Uterus (tissue), 4 donors: Measurements from ENCODE around the gene MADCAM1. TPM values are rescaled to one million over a fixed set of nuclear protein-coding genes. Genes with fewer than 3 reads are reported as not detected.

Experiments used
- DNase-seq, 2 donors: peaks; one replicate each; pipeline ENCODE4 v3.0.0-alpha.2; 2019 to 2020
- H3K27ac ChIP-seq, 2 donors: fragments of 200-600 bp; sonication (generic); 1 replicate in 1 of 2; 2 replicates in 1 of 2; pipeline ENCODE4 v1.5.1; 2016 to 2018
- H3K27me3 ChIP-seq, 2 donors: fragments of 200-600 bp; sonication (generic); one replicate each; pipeline ENCODE4 v1.5.1; 2018 to 2019; ENCODE audit warnings: control low read depth in 1 of 2
- H3K36me3 ChIP-seq, 2 donors: fragments of 200-600 bp; sonication (generic); one replicate each; pipeline ENCODE4 v1.5.1; 2019; ENCODE audit warnings: control low read depth in 1 of 2
- H3K4me1 ChIP-seq, 2 donors: fragments of 200-600 bp; sonication (generic); one replicate each; pipeline ENCODE4 v1.5.1; 2018 to 2019; ENCODE audit warnings: control low read depth in 1 of 2
- H3K4me3 ChIP-seq, 2 donors: fragments of 200-600 bp; sonication (generic); 1 replicate in 1 of 2; 2 replicates in 1 of 2; pipeline ENCODE4 v1.5.1; 2018 to 2019; ENCODE audit warnings: mild to moderate bottlenecking in 1 of 2
- H3K9me3 ChIP-seq, 2 donors: fragments of 200-600 bp; sonication (generic); one replicate each; pipeline ENCODE4 v1.5.1; 2019; ENCODE audit warnings: control low read depth in 1 of 2
- POLR2A ChIP-seq, 2 donors: fragments of 450-650 bp; IDR thresholded peaks; one replicate each; pipeline ENCODE4 v1.6.1; 2016; ENCODE audit warnings: antibody characterized with exemption in 2 of 2, mild to moderate bottlenecking in 1 of 2, moderate library complexity in 1 of 2
- intact Hi-C: fragments of 100-400 bp; cut with DNase I; formaldehyde crosslinking; loops from one replicate; pipeline ENCODE4 v1.15.1; 2023; ENCODE audit warnings: low total_unique reads
- total RNA-seq, 4 donors: library from RNA; depleted of rRNA in 3 of 4; stranded (reverse); fragments of >200 nt in 3 of 4; gene quantifications; one replicate each; pipeline versions ENCODE4 v1.1.0 to v1.2.4, GENCODE V29; 2014 to 2023
- TF ChIP-seq, protein P1 (sequence below), 4 experiments: fragments of 200-600 bp in 2 of 4; fragments of 450-650 bp in 2 of 4; sonication (generic) in 2 of 4; IDR thresholded peaks; one replicate each; pipeline ENCODE4 v1.5.1; 2016 to 2019; ENCODE audit warnings: antibody characterized with exemption in 4 of 4, mild to moderate bottlenecking in 2 of 4, moderate library complexity in 1 of 4
- donor health status: DM: yes; HTN: yes; CAD: no.

Gene MADCAM1
- total RNA-seq, 4 donors from 2014 or later = 0.34 to 2.7 TPM; not detected in 2

DNA sequence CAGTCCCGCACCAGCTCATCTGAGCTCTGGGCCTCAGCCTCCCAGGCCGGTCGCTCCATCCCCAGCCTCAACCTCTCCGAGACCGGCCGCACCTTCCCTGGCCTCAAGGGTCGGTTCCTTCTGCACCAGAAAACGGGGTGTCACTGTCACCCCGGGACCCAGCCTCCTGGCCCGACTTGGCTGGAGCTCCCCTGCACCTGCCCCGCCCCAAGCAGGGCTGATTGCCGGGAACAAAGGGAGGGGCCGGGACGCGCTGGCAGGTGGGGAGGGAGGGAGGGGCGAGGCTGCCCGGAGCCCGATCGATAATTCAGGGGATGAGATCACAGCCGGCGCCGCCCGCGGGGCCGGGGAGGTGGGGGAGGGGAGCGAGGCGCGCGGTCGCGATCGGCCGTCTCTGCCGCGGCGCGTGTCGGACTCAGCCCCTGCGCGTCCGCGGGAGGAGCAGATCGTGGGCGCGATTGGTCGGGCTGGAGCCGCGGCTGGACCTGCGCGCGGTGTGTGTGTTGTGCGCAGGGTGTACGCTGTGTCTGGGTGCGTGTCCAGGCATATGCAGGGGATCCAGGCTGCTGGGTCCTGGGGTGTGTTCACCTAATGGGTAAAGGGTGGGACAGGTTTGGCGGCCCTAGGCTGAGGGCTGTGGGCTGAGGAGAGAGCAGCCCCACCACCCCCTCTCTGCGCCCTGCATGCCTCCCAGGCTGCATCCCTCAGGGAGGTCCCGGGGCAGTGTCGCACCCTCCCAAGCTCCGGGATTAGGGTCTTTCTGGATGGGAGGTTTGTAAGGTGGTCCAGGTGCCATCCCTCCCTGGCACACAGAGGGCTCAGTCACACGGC is 34.4 kb upstream of the MADCAM1 start:
- peak; percentile 29 to 37 for DNase-seq
- intact Hi-C loops = no loop called here
- Histone ChIP-seq H3K27ac (peak overlapping the region in 1 of 2 donors; percentile 79), H3K27me3 (no peaks in the 10 kb centered on the region), H3K9me3 (no peaks in the 10 kb centered on the region), H3K4me1 (peaks cover 0 to 16% of the 10 kb centered on the region in 2 donors), H3K4me3 (peak overlapping the region; percentile 24 to 44), H3K36me3 (no peaks in the 10 kb centered on the region)
- TF ChIP-seq POLR2A (IDR thresholded peaks at IDR 0.05) = peak in 1 of 2 donors; percentile 11
- TF ChIP-seq, protein P1, sequence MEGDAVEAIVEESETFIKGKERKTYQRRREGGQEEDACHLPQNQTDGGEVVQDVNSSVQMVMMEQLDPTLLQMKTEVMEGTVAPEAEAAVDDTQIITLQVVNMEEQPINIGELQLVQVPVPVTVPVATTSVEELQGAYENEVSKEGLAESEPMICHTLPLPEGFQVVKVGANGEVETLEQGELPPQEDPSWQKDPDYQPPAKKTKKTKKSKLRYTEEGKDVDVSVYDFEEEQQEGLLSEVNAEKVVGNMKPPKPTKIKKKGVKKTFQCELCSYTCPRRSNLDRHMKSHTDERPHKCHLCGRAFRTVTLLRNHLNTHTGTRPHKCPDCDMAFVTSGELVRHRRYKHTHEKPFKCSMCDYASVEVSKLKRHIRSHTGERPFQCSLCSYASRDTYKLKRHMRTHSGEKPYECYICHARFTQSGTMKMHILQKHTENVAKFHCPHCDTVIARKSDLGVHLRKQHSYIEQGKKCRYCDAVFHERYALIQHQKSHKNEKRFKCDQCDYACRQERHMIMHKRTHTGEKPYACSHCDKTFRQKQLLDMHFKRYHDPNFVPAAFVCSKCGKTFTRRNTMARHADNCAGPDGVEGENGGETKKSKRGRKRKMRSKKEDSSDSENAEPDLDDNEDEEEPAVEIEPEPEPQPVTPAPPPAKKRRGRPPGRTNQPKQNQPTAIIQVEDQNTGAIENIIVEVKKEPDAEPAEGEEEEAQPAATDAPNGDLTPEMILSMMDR (IDR thresholded peaks at IDR 0.05) = no peak

DNA sequence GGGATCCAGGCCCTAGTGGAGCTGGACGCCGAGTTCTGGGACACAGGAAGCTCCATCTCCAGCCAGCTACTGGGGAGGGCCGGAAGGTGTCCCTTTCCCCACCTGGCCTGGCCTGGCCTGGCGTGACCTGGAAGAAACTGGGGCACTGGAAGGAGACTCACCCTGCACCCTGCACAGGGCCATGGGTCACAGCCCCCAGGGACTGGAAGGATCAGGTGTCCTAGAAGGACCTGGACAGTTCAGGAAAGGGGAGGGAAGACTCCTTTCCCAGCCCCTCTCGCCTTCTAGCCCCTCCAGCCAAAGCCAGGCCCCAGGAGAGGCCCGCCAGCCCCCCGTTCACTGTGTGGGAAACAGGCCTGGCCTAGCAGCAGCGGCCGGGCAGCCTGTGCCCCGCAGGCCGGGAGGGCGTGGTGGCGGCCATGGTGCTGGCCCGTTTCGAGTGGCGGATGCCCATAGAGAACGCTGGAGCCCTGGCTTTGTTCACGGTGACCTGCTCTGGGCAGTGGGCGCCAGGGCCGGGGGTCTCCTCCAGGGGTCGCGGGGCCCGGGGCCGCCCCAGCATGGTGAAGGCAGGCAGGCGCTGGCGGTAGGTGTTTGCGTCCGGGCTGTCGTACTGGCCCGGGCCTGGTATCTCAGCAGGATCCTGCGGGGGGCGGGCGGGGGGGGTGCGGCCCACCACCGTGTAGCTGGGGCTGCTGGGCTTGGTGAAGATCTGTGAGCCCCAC is 32.6 kb upstream of the MADCAM1 start:
- no peak for DNase-seq
- H3K36me3 ChIP-seq = no peaks in the 10 kb centered on the region

DNA sequence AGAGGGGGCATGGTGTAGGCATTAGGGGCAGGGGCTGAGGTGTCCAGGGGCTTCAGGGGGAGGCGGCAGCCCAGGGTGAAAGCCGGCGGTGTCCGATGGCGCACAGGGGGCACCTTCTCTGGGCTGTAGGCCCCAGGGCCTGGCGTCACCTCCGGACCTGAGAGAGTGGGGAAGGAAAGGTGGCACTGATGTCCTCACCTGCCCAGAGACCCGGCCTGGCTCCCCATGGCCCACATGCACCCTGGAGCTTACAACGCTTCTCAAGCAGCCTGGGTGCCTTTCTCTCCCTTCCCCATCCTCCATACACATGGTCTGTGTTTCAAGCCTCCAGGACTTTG is 32.1 kb upstream of the MADCAM1 start:
- H3K9me3 ChIP-seq = no peaks in the 10 kb centered on the region
- H3K4me3 ChIP-seq = no peak overlapping the region
- TF ChIP-seq POLR2A (IDR thresholded peaks at IDR 0.05) = no peak
- TF ChIP-seq, protein P1 (IDR thresholded peaks at IDR 0.05) = no peak
- no peak for DNase-seq
- H3K4me1 ChIP-seq = peaks cover 0 to 16% of the 10 kb centered on the region in 2 donors
- no peaks in the 10 kb centered on the region for H3K27me3 ChIP-seq
- no peaks in the 10 kb centered on the region for H3K36me3 ChIP-seq
- intact Hi-C loops = no loop called here
- no peak overlapping the region for H3K27ac ChIP-seq

More for the DNA sequence above, 32.6 kb upstream of the MADCAM1 start:
- Histone ChIP-seq H3K9me3 (no peaks in the 10 kb centered on the region), H3K27me3 (no peaks in the 10 kb centered on the region), H3K27ac (no peak overlapping the region), H3K4me3 (no peak overlapping the region), H3K4me1 (peaks cover 0 to 16% of the 10 kb centered on the region in 2 donors)
- intact Hi-C loops = no loop called here
- TF ChIP-seq, protein P1 (IDR thresholded peaks at IDR 0.05) = no peak
- TF ChIP-seq POLR2A (IDR thresholded peaks at IDR 0.05) = no peak

DNA sequence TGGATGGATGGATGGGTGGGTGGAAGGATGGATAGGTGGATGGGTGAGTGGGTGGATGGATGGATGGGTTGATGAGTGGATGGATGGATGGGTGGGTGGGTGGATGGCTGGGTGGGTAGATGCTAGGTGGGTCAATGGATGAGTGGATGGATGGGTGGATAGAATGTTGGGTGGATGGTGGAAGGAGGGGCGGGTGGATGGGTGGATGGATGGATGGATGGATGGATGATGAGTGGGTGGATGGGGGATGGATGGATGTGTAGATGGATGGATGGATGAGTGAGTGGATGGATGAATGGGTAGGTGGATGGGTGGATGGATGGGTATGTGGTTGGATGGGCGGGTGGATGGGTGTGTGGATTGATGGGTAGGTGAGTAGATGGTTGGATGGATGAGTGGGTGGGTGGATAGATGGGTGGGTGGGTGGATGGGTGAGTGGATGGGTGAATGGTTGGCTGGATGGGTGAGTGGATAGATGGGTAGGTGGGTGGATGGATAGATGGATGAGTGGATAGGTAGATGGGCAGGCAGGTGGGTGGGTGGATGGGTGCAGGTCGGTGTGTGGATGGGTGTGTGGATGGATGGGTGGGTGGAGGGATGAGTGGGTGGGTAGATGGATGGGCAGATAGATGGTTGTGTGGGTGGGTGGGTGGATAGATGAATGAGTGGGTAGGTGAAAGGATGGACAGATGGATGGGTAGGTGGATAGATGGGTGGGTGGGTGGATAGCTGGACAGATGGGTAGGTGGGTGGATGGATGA is 31.1 kb upstream of the MADCAM1 start:
- TF ChIP-seq, protein P1 (IDR thresholded peaks at IDR 0.05) = no peak
- no peak for TF ChIP-seq POLR2A (IDR thresholded peaks at IDR 0.05)
- DNase-seq = no peak
- peaks cover 0 to 12% of the 10 kb centered on the region in 2 donors for H3K4me1 ChIP-seq
- H3K27ac ChIP-seq = no peak overlapping the region
- no peaks in the 10 kb centered on the region for H3K9me3 ChIP-seq
- no peaks in the 10 kb centered on the region for H3K27me3 ChIP-seq
- intact Hi-C loops = no loop called here
- H3K36me3 ChIP-seq = no peaks in the 10 kb centered on the region
- H3K4me3 ChIP-seq = no peak overlapping the region
